SU-DHL-6 (cell line): ENCODE measurements around the gene EFNA1.
"Not testable (repeated sequence)": the region's sequence is repeated elsewhere in the genome, so short reads cannot be mapped to it uniquely, and the experiment has no call there.

ENCODE experiments used
- H2AFZ ChIP-seq: fragments of 200-600 bp; sonication (generic); 2 replicates; pipeline ENCODE4 v1.6.1; 2014; ENCODE audit warnings: low read depth, mild to moderate bottlenecking, moderate library complexity, mixed read lengths, antibody characterized with exemption, low read length; ENCODE audit not compliant: severe bottlenecking
- H3F3A ChIP-seq: fragments of 200-600 bp; shearing (Covaris generic); 2 replicates; pipeline ENCODE4 v1.6.0; 2016; ENCODE audit warnings: antibody characterized with exemption, mild to moderate bottlenecking; ENCODE audit not compliant: insufficient read depth
- H3K27ac ChIP-seq: fragments of 200-600 bp; sonication (generic); 2 replicates; pipeline ENCODE4 v1.5.1; 2016; ENCODE audit warnings: low read depth, mild to moderate bottlenecking, low read length, moderate library complexity, mixed read lengths
- H3K27me3 ChIP-seq: fragments of 200-600 bp; sonication (generic), shearing (Covaris generic); 2 replicates; pipeline ENCODE4 v1.6.0; 2014; ENCODE audit warnings: mild to moderate bottlenecking, low read length
- H3K36me3 ChIP-seq: fragments of 200-600 bp; sonication (generic); 2 replicates; pipeline ENCODE4 v1.6.1; 2014; ENCODE audit warnings: mild to moderate bottlenecking, low read length, mixed read lengths
- H3K4me2 ChIP-seq: fragments of 300-600, 200-600 bp; shearing (Covaris generic), sonication (generic); 2 replicates; pipeline ENCODE4 v1.6.0; 2014; ENCODE audit warnings: low read length, low read depth, mild to moderate bottlenecking; ENCODE audit not compliant: poor library complexity, severe bottlenecking
- H3K4me3 ChIP-seq: fragments of 200-600 bp; sonication (generic); 2 replicates; pipeline ENCODE4 v1.5.1; 2014; ENCODE audit warnings: antibody characterized with exemption, low read length, mild to moderate bottlenecking, mixed read lengths; ENCODE audit not compliant: insufficient read depth, poor library complexity, severe bottlenecking
- H3K79me2 ChIP-seq: fragments of 200-600 bp; sonication (generic); 2 replicates; pipeline ENCODE4 v1.6.1; 2014; ENCODE audit warnings: mild to moderate bottlenecking, low read length, moderate library complexity; ENCODE audit not compliant: insufficient read depth
- H3K9ac ChIP-seq: fragments of 200-600 bp; sonication (generic); 2 replicates; pipeline ENCODE4 v1.7.0; 2014; ENCODE audit warnings: mild to moderate bottlenecking, low read length
- H3K9me2 ChIP-seq: fragments of 200-600 bp; sonication (generic); replicated peaks from 2 replicates; pipeline ENCODE4 v1.6.1; 2014; ENCODE audit warnings: low read length; ENCODE audit not compliant: insufficient read depth
- H3K9me3 ChIP-seq: fragments of 200-600 bp; sonication (generic); 2 replicates; pipeline ENCODE4 v1.6.1; 2014; ENCODE audit warnings: low read length, mixed read lengths; ENCODE audit not compliant: insufficient read depth
- H4K20me1 ChIP-seq: fragments of 200-600 bp; sonication (generic); 2 replicates; pipeline ENCODE4 v1.6.1; 2014; ENCODE audit warnings: low read depth, mild to moderate bottlenecking, antibody characterized with exemption, low read length, moderate library complexity, mixed read lengths
- CTCF ChIP-seq: fragments of 200-600 bp; sonication (generic); IDR thresholded peaks from one replicate; pipeline ENCODE4 v1.5.1; 2017; ENCODE audit warnings: antibody characterized with exemption, mild to moderate bottlenecking, low read length, moderate library complexity; ENCODE audit not compliant: insufficient read depth, poor library complexity, severe bottlenecking
- EZH2phosphoT487 ChIP-seq: fragments of 200-600 bp; sonication (generic), shearing (Covaris generic); conservative IDR thresholded peaks from 2 replicates; pipeline ENCODE4 v1.6.1; 2018; ENCODE audit warnings: mild to moderate bottlenecking, antibody characterized with exemption, low read length, moderate library complexity, mixed read lengths

EFNA1 gene

DNA sequence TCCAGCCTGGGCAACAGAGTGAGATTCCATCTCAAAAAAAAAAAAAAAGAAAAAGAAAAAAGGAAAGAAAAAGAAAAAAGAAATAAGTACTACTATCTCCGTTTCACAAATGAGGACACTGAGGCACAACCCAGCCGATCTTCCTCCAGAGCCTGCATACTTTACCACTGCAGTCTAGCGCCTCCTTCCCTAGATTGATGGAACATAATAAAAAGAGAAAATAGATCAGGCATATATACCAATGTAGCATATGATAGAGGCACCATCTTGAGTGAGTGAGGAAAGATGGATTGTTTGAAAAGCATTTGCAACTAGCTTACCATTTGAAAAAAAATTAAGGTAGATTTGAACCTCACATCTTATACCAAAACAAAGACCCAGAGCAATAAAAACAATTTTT is 17.8 kb downstream of the EFNA1 start:
- Histone ChIP-seq H3K4me2 (no peak overlapping the region), H3K9me3 (no peaks in the 10 kb centered on the region), H2AFZ (no peak overlapping the region), H3K4me3 (no peak overlapping the region), H3K79me2 (no peaks in the 10 kb centered on the region), H4K20me1 (no peaks in the 10 kb centered on the region), H3K27ac (no peak overlapping the region), H3K9ac (no peak overlapping the region), H3K36me3 (no peaks in the 10 kb centered on the region), H3K27me3 (no peaks in the 10 kb centered on the region), H3F3A (no peaks in the 10 kb centered on the region), H3K9me2 (no peaks in the 10 kb centered on the region)
- TF ChIP-seq EZH2phosphoT487 (no peak), CTCF (no peak)

- H3K27ac ChIP-seq, H4K20me1 ChIP-seq, H3K27me3 ChIP-seq, H3K79me2 ChIP-seq, H3K4me2 ChIP-seq, H3K4me3 ChIP-seq, H3F3A ChIP-seq, H3K9me3 ChIP-seq, H2AFZ ChIP-seq, H3K9me2 ChIP-seq, H3K9ac ChIP-seq, H3K36me3 ChIP-seq: not testable (repeated sequence)
Observed at GRCh38 chr1:155155996-155156643, 28.4 kb downstream of the EFNA1 start.

DNA sequence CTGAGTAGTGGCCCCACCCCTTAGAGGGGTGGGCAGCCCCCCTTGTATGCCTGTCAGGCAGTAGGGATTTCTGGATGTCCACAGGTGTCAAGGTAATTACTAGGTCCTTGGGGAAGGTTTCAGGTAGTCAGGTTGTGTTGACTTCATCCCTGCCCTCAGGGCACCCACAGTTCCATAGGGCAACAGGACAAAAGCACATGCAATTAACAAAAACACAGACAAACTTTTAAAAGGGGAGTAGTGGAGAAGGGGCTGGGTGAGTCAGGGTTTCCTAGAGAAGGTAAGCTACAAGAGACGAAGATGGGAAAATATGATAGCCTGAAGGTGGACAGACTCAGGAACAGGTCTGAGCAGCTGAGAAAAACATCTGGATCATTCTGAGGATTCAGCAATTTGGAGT is 31.3 kb downstream of the EFNA1 start:
- no peaks in the 10 kb centered on the region for H3K79me2 ChIP-seq
- no peaks in the 10 kb centered on the region for H3K36me3 ChIP-seq
- H3K9me2 ChIP-seq: no peaks in the 10 kb centered on the region
- no peak overlapping the region for H3K27ac ChIP-seq
- H3K9me3 ChIP-seq: no peaks in the 10 kb centered on the region
- no peak overlapping the region for H2AFZ ChIP-seq
- no peaks in the 10 kb centered on the region for H3F3A ChIP-seq
- H3K4me2 ChIP-seq: no peak overlapping the region
- no peak for TF ChIP-seq CTCF
- TF ChIP-seq EZH2phosphoT487: no peak
- no peak overlapping the region for H3K9ac ChIP-seq
- no peaks in the 10 kb centered on the region for H4K20me1 ChIP-seq
- no peak overlapping the region for H3K4me3 ChIP-seq
- no peaks in the 10 kb centered on the region for H3K27me3 ChIP-seq

DNA sequence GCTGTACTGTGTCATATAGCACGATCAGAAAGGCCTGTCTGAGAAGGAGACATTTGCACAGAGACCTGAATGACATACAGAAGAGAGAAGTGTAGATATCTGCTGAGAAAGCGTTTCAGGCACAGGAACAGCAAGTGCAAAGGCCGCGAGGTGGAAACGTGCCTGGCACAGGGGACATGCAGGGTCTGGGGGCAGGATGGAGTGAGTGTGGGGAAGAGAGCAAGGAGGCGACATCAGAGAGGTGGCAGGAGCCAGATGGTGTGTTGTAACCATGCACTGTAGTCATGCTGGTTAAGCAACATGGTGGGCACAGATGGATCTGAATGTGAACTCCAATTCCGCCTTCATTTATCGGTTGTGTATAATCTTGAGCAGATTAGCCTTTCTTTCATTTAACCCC is 32.5 kb downstream of the EFNA1 start:
- Histone ChIP-seq H3K4me3 (no peak overlapping the region), H3K36me3 (no peaks in the 10 kb centered on the region), H3F3A (no peaks in the 10 kb centered on the region), H3K9me3 (no peaks in the 10 kb centered on the region), H3K27me3 (no peaks in the 10 kb centered on the region), H3K9me2 (no peaks in the 10 kb centered on the region), H3K4me2 (no peak overlapping the region), H4K20me1 (no peaks in the 10 kb centered on the region), H3K9ac (no peak overlapping the region), H3K79me2 (no peaks in the 10 kb centered on the region), H2AFZ (no peak overlapping the region), H3K27ac (no peak overlapping the region)
- TF ChIP-seq EZH2phosphoT487: no peak
- TF ChIP-seq CTCF: no peak

- not testable (repeated sequence) for H3K79me2 ChIP-seq, H3K27ac ChIP-seq, H3K9ac ChIP-seq, H3K9me3 ChIP-seq, H3K27me3 ChIP-seq, H3K9me2 ChIP-seq, H3K36me3 ChIP-seq, H2AFZ ChIP-seq, H3F3A ChIP-seq, H3K4me2 ChIP-seq, H3K4me3 ChIP-seq, H4K20me1 ChIP-seq
Observed at GRCh38 chr1:155162631-155163030, 35.0 kb downstream of the EFNA1 start.

DNA sequence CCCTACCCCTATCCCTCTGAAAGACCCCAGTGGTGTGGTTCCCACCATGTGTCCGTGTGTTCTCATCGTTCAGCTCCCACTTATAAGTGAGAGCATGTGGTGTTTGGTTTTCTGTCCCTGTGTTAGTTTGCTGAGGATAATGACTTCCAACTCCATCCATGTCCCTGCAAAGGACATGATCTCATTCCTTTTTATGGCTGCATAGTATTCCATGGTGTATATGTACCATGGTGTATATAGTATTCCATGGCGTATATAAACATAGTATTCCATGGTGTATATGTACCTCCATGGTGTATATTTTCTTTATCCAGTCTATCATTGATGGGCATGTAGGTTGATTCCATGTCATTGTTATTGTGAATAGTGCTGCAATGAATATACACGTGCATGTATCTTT is 36.1 kb downstream of the EFNA1 start:
- not testable (repeated sequence) for H3K9me3 ChIP-seq, H3K9ac ChIP-seq, H3K9me2 ChIP-seq, H3K27me3 ChIP-seq, H3K79me2 ChIP-seq, H3K36me3 ChIP-seq, H4K20me1 ChIP-seq, H3K4me2 ChIP-seq, H3K4me3 ChIP-seq, H3F3A ChIP-seq, H3K27ac ChIP-seq, H2AFZ ChIP-seq
